Smooth muscle cell of the brain vasculature (primary cell): ENCODE results near the gene MEGF9.
A peak's percentile ranks its signal among the peaks of the same experiment; 100 is the strongest.
"Not testable (repeated sequence)": the region's sequence is repeated elsewhere in the genome, so short reads cannot be mapped to it uniquely, and the experiment has no call there.

Experiments
- DNase-seq: peaks from one replicate; pipeline ENCODE4 v3.0.0-alpha.2; 2012; ENCODE audit warnings: low read depth, low spot score

MEGF9 gene

GRCh38 chr9:120714088-120714845 lies at the start of gene MEGF9:
MEGF9 (minus strand) TSS chr9:120714470; CDS start chr9:120714358, 112 bp downstream.
- DNase-seq, result peak; percentile 91

DNA sequence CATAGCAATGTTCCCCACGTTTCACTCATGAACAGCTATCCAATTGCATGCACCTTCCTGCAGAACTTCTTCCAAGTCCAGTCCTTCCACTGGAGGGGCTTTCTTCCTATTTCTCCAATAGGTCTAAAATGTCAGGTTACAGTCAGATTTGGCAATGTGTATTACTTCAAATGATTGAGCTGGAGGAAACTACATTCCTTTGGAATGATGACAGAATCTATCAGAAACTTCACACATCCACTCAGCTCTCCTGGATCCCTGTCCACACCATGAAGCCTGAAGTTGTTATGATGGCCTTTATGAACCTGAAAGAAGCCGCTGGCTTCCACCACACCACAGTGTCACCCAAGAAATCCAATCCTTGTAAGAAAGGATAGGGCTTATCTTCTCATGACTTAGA lies 46.7 kb upstream of the MEGF9 start:
- DNase-seq, result no peak

DNA sequence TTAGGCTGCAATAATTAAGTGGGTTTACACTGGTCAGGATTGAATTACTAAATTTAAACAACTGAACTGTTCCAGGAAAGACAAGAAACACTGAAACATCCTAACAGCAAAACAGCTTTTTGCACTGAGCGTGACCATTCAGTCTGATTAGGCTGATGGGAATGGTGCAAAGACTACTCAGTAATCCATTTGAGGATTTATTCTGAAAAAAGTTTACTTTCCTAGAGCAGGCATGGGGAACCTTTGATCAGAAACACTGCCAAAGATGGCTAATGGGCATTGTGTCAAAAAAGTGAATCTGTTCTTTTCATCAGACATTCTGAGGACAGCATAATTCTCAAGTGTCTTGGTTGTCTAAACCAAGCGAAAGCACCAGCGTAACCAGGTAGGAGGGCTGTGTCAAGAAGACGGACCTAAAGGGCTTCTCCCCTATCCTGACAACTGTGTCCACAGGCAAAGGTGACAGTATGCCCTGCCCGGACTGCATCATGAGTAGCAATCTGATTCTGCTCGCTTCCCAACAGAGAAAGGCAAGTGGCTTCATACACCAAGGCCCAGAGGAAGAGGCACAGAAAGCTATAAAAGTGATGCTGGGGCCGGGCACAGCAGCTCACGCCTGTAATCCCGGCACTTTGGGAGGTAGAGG lies 45.6 kb upstream of the MEGF9 start:
- no peak for DNase-seq

- DNase-seq, result no peak
Observed at GRCh38 chr9:120758544-120758943, 44.3 kb upstream of the MEGF9 start.

DNA sequence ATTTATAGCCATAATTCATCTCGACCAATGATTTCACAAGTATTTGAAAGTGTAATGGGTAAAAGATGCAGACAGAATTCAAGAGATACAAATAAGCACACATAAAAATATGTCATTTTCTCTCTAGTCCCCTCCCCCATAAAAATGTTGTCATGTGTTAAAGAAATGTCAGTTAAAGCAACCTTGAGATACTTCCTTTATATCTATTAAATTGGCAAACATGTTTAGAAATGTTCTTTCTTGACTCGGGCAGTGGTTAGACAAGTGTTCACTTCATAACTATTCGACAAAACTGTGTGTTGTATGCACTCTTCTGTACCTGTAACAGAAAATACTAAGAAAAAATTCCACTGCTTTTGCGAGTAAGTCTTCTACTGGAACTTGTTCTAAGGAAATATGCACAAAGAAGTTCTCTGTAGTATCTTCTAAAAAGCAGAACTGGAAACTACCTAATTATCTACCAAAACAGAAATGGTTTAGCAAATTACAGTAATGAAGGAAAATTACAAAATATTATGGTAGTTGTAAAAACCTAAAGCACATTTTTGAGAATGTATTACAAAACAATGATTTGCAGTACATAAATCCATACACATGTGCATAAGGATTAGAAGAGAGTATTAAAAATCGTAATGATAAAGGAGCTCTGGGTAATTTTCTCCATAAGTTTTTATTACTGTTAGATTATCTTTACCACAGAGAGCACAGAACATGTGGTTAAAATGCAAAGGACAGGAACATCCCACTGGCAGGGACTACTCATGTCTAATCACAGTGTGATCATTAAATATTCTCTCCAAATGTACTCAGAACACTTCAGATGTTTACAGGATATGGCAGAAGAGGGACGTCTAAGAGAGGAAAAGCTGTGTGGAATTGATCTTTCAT lies 43.0 kb upstream of the MEGF9 start:
- no peak for DNase-seq

DNA sequence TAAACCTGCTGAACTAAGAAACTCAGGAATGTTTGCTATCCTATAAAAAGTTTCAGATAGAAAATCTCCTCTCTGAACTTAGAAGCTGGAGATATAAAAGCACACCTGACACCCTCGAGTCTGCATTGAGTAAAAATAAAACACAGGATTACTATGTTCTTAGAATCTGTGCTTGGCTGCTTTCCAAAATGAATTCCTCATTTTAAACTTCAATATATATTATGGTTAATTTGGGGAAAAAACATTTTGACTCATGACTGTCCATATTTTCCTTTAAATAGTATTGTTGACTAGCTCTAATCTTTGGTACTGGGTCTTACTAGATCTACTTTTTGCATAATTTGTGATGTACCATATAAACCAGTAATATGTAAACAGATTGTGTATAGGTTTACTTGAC lies 42.3 kb upstream of the MEGF9 start:
- no peak for DNase-seq

GRCh38 chr9:120755810-120756434 lies 41.7 kb upstream of the MEGF9 start:
- DNase-seq, result no peak

DNA sequence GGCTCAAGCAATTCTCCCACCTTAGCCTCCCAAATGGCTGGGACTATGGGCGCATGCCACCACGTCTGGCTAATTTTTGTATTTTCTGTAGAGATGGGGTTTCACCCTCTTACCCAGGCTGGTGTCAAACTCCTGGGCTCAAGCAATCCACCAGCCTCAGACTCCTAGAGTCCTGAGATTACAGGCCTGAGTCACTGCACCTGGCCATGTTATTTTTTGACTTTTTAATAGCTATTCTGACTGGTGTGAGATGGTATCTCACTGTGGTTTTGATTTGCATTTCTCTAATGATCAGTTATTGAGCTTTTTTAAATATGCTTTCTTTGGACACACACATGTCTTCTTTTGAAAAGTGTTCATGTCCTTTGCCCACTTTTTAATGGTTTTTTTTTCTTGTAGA lies 40.8 kb upstream of the MEGF9 start:
- DNase-seq, result no peak

DNA sequence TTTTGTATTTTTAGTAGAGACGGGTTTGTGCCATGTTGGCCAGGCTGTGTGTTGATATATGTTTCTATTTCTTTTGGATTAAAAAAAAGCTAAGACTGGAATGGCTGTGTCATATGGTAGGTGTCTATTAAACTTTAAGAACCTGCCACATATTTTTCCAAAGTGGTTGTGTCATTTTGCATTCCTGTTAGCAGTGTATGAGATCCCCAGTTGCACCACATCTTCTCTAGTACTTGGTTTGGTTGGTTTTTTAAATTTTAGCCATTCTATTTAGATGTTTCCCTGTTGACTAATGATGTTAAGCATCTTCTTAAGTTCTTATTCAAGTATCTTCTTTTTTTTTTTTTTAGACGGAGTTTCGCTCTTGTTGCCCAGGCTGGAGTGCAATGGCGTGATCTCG lies 36.2 kb upstream of the MEGF9 start:
- no peak for DNase-seq

DNA sequence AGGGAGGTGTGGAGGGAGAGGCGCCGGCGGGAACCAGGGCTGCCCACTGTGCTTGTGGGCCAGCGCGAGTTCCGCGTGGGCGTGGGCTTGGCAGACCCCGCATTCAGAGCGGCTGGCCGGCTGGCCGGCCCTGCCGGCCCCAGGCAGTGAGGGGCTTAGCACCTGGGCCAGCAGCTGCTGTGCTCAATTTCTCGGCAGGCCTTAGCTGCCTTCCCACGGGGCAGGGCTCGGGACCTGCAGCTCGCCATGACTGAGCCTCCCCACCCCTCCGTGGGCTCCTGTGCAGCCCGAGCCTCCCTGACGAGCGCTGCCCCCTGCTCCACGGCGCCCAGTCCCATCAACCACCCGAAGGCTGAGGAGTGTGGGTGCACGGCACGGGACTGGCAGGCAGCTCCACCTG lies 32.1 kb upstream of the MEGF9 start:
- not testable (repeated sequence) for DNase-seq

DNA sequence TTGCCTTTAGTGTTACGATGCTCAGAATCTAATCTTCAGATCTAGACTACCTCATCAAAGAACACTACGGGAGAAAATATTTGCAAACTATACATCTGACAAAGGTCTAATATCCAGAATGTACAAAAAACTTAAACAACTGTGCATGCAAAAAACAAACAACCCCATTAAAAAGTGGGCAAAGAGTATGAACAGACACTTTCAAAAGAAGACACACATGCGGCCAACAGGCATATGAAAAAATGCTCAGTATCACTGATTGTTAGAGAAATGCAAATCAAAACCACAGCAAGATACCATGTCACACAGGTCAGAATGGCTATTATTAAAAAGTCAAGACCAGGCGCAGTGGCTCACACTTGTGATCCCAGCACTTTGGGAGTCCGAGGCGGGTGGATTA lies 31.0 kb upstream of the MEGF9 start:
- DNase-seq, result no peak

DNA sequence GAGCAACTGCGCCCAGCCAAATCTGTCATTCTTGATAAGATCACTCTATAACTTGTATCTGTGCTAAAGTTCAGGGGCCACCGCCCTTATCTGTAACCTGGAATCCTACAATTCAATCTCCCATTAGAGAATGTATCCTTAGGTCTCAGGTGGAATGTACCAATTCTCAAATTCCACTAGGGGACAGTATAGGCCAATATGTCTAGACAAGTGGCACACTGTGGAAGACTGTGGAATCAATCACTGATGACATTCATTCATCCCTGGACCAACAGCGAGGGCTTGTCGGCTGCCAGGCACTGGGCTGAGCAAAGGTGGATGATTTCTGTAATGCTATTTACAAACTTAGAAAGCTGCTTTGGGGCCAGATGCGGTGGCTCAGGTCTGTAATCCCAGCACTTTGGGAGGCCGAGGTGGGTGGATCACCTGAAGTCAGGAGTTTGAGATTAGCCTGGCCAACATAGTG lies 28.7 kb upstream of the MEGF9 start:
- no peak for DNase-seq

DNA sequence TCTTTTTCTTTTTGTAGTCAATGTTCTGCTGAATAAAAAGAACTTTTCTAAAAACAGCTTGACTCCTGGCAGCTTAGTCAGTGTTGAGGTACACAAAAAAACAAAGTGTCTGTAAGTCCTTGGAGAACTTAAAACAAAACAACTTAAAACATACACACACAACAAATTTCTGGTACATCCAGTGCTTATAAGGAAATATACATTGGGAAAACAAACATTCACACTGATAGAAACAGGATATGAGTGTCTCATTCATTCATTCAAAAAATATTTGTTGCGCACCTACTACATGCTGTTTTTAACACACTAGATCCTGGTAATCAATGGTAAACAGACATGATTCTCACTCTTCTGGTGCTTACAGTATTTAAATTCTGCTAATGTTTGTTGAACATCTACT lies 27.4 kb upstream of the MEGF9 start:
- DNase-seq, result no peak

GRCh38 chr9:120741191-120741590 lies 26.9 kb upstream of the MEGF9 start:
- DNase-seq, result no peak

DNA sequence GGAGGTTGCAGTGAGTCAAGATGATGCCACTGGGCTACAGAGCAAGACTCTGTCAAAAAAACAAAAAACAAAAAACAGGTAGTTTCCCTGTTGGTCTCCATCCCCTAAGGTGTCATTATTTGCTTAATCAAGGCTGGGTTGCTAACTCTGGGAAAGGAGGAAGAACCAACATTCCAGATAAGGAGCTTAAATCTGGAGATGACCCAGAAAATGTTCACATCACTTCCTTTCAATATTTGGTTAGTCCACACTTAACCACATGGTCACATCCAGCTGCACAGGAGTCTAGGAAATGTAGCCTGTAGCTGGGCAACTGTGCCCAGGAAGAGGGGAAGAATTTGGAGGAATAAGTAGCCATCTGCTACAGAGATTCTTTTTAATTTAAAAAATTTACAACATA lies 25.9 kb upstream of the MEGF9 start:
- DNase-seq, result no peak

- DNase-seq, result no peak
Observed at GRCh38 chr9:120737416-120738165, 23.3 kb upstream of the MEGF9 start.

DNA sequence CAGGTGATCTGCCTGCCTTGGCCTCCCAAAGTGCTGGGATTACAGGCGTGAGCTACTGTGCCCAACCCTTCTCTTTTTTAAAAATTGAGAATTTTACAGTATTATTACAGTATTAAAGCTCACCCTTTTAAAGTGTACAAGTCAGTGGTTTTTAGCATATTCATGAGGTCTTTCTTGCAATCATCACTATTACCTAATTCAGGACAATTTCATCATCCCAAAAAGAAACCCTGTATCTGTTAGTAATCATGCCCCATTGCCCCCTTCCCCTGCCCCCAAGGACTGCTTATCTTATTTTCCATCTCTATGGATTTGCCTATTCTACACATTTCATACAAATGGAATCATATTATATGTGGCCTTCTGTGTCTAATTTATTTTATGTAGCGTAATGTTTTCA lies 22.6 kb upstream of the MEGF9 start:
- no peak for DNase-seq

DNA sequence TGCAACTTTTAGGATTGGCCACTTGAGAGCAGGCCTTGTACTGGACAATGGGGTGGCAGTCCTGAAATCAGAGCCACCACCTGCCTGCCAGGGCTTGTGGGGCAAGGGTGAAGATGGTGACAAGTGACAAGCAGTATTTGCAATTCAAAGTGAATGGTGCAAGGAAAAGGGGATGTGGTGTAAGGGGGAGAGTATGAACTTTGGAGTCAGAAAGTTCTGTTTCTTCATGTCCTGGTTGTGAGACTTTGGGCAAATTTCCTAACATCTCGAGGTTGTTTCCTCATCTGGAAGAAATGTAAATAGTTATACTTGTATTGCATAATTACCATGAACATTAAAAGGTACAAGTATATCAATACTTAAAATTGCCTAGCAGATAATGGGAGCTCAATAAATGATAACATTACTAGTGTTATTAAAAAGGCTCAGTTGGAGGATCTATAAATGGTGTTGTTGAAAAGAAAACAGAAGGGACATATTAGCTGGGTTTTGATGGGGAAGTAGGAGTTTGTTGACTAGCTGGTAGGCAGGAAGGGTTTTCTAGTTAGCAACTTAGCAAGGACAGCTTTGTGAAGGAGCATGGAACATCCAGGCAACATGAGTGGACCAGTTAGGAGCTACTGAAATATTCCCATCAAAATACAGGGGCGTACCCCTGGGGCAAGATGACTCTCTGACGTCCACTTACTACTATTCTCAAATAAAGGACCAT lies 21.3 kb upstream of the MEGF9 start:
- no peak for DNase-seq

GRCh38 chr9:120734607-120735410 lies 20.5 kb upstream of the MEGF9 start:
- DNase-seq, result no peak

GRCh38 chr9:120733190-120733589 lies 18.9 kb upstream of the MEGF9 start:
- DNase-seq, result no peak
